Middle frontal gyrus (tissue), 1 donor: ENCODE measurements around the gene DPH6.
"Not testable (repeated sequence)": the region's sequence is repeated elsewhere in the genome, so short reads cannot be mapped to it uniquely, and the experiment has no call there.

ENCODE experiments used
- DNase-seq: peaks from one replicate; pipeline ENCODE4 v3.0.0-alpha.2; 2015; ENCODE audit warnings: low spot score; ENCODE audit errors: extremely low spot score

DPH6 gene

DNA sequence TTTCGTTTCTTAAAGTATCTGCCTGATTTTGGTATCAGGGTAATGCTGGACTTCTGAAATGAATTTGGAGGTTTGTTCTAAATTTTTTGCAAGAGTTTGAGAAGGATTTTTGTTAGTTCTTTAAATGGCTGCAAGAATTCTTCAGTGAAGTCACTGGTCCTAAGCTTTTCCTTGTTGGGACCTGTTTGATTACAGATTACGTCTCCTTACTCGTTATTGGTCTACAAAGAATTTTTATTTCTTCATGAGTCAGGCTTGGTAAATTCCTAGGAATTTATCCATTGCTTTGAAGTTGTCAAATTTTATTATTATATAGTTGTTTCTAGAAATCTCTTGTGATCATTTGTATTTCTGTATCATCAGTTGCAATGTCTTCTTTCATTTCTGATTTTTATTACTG is 196.0 kb downstream of the DPH6 start:
- no peak for DNase-seq

DNA sequence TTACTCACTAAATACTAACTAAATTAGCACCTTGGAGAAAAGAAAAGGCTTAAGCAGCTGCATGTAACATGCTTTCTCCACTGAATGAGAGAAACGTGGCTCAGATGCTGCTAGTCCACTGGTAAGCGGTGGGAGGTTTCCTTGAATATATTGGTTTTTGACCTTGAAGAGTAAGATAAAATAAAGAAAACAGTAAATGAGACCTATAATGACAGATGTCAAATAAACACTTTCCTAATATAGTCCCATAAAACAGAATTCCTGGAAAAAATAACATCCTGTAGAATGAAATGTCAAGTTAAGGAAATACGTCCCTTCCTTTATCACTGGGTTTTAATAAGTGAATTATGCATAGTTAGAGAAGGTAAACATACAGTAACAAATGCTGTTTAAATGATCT is 215.0 kb downstream of the DPH6 start:
- no peak for DNase-seq

DNA sequence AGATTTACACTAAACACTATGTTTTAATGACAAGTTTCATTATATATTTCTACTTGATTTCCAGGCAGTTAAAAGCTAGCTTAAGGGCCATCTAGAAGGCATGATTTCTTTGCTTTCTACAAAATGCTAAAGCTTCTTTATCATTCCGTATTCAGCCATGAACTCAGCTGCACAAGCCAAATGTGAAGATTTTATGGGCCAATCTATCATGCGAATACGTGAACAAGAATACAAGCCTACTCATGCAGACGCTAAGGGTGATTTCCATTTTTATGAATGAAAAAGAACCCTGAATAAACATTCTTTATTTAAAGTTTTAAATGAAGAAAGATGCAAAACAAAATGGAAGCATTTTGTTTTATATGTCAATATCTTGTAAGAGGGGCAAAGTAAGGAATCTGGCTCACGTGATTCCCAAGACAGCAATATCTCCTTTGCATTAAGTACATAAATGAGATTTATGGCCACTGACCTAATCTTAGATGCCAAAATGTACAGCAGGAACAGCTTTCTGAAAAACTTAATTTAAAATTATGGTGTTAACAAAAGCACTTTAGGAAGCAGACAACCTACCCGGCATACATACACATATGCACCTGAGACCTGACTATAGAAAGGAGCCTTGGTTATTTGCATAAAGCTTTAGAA is 215.8 kb downstream of the DPH6 start:
- DNase-seq, result no peak

DNA sequence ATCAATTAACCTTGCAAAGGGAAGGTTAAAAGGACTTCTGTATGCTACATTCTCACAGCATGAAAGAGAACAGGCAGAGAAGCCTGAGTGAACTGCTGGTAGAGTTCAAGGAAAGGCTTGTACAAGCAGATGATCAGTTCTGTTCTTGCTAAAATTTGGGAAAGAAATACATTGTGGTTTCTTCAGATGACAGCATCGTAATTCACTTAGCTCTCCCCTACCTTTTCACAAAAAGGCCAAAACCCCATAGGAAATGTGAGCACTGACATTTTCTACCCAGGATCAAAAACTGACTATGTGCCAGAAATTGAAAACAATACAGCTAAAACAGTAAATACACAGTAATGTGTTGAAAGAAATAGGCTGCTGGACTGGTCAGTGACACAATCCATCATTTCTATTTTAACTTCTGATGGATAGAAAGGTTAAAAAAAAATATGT is 216.4 kb downstream of the DPH6 start:
- DNase-seq, result no peak

DNA sequence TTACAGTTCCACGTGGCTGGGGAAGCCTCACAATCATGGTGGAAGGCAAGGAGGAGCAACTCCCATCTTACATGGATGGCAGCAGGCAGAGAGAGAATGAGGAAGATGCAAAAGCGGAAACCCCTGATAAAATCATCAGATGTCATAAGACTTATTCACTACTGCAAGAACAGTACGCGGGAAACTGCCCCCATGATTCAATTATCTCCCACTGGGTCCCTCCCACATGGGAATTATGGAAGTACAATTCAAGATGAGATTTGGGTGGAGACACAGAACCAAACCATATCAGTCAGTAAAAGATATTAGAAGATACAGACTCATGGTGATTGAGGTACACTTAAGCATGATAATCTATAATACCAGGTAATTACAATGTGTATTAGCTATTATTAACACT is 217.1 kb downstream of the DPH6 start:
- not testable (repeated sequence) for DNase-seq

DNA sequence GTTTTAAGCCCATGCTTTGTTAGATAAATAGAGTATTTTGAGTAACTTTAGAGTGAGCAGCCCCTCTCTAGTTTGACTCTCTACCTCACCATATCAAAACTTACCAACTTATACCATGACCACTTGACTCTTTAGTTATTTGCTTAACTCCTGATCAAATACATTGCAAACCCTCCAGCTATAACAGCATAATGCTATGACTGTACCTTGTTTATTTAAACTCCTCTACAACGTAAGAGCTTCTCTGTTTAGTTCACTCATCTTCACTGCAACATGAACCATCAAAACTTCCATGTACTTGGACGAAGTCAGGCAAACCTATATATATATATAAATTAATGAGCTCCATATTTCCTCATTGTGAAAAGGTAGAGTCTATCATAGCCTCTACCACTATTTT is 218.2 kb downstream of the DPH6 start:
- DNase-seq, result no peak

DNA sequence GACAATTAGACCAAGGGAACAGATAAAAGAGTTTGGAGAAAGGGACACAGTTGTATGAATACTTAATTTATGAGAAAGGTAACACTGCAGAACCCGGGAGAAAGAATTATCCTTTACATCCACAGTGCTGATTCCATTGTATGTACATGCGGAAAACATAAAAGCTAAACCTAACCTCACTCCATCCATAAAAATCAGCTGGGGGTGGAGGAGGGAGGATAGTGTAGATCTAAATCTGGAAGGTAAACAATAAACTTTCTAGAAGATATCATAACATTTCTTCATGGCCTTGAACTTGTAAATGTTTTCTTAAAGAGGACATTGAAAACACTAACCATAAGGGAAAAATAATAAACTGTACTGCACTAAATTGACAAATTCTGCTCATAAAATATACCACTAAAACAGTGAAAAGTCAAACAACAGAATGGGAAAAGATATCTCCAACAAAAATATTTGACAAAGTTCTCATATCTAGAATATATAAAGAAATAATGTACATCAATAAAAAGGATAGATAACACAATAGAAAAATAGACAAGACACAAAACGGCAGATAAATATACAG is 220.5 kb downstream of the DPH6 start:
- no peak for DNase-seq

DNA sequence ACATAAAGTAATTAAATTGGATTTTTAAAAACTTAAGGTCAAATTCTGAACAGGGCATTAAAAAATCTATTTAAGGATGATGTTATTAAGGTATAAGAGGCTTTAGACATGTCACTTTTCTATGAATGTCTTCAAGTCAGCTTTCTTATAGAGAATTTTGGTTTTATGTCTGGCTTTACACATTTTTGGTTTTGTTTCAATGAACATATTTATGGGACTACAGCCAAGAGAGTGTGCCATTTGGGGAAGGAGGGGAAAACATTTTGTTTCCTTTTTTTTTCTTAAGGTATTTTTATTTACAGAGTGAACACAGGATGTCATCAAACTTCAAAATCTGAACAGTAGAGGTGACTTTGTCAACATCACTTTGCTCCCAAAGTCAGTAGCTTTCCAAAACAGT is 222.8 kb downstream of the DPH6 start:
- DNase-seq, result no peak

DNA sequence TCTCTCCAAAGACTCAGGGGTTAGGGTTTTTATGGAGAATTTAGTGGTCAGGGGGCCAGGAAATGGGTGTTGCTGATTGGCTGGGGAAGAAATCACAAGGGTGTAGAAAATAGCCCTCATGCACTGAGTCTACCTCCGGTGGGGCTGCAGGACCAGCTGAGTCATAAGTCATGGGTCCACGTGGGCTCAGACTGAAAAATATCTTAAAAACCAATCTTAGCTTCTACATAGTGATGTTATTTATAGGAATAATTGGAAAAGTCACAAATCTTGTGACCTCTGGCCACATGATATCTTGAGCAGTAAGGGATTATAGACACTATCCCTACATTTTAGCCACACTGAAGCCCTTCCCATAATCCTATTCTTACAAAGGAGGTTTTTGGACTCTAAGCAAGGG is 224.0 kb downstream of the DPH6 start:
- no peak for DNase-seq

DNA sequence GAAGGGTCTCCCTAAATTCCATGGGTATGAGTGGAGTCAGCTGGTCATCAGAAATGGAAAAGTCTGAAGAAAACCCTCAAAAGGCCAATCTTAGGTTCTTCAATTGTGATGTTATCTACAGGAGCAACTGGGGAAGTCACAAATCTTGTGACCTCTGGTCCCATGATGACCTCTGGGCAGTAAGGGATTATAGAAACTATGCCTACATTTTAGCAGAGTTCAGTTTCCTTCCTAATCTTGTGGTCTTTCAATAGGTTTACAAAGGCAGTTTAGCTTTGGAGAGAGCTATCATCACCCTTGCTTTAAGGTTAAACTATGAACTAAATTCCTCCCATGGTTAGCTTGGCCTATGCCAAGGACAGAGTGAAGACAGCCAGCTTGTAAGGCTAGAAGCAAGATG is 225.1 kb downstream of the DPH6 start:
- DNase-seq, result no peak
